ENCODE results near the gene CMTM7.

The CMTM7 gene
- 23.7 to 34.6 reads per million in 2 donors for total RNA-seq

DNA sequence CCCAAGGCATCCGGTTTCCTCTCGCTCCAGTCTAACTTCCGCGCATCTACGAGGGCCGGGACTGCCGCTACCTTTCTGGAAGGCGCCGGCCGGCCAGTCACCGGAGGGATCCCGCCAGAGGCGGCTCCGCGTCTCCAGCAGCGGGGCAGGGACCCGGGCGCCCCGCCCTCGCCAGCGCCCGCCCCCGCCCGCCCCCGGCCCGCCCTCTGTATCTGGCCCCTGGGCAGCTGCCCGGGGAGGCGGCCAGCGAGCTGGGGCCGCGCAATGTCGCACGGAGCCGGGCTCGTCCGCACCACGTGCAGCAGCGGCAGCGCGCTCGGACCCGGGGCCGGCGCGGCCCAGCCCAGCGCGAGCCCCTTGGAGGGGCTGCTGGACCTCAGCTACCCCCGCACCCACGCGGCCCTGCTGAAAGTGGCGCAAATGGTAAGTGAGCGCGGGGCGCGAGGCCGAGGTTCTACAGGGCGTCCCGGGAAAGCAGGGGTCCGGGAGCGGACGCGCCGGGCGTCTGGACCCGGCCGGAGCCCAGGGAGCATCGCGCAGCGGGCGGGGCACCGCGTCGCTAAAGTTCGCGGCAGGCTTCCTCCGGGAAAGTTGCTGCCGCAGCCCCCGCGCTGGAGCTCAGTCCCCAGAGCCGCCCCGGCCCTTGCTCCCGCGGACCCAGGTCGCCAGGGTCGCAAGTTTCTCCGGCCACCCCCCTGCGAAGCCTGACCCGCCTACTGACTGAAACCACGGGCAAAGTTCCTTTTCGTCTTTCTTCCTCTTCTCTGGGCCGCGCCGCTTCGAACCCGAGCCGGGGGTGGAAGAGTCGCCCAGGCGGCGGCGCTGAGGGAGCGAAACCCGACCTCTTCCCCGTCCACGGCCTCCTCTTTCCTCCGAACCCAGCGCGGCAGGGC is at the start of gene CMTM7:
Gene CMTM7, plus strand, starts transcription at position 211 of the 893 bp plus-strand sequence. Its CDS starts 54 bp downstream, at position 265.
- DNase-seq, result peak; percentile 57

DNA sequence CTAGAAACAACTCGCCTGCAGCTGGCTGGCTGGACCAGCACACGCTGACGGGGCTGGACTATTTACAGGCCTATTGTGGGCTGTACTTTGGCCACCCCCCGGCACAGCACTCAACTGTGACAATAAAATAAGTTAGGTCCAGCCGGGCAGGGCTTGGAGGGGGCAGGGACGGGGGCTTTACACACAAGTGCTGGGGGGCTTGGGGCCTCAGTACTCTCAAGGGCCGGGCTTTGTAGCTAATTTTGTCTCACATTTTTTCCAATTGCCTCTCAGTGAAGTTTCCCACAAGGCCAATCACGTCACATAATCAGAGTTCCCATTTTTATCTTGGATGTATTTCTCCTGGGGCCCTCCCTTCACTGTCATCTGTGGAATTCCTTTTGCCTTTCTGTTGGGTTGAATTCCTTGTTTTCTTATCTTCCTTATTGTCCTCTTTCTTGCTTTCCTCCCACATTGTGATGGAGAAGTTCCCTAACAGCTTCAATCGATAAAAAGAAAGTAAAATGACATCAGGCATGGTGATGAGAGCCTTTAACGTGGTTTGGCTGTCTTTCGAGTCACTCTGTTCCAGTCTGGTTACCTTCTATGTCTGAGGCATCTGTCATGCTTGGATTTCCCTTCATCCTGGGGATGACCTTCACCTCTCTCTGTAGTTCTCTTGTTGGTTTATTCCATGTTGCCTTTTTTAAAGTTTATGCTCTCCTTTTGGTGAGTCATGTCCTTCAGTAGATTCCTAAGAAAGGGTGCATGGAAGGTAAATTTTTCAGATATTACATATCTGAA is 44.1 kb upstream of the CMTM7 start:
- no peak for DNase-seq

DNA sequence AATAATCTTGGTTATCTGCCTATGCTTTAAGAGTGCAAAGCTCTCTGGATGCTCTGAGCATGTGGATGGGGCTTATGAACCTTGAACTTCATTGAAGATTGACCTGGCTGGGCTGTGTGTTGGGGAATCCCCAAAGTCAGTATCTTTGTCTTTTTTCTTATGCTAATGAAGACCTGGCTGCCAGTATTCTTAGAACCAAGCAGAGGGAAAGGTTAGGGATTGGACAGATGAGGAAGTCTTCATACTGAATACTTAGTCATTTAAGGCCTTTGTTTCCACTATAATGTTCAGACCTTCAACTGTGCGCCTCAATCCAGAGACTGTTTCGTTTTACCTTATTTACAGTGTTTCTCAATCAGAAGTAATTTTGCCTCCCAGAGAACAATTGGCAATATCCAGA is 42.5 kb upstream of the CMTM7 start:
- no peak for DNase-seq

DNA sequence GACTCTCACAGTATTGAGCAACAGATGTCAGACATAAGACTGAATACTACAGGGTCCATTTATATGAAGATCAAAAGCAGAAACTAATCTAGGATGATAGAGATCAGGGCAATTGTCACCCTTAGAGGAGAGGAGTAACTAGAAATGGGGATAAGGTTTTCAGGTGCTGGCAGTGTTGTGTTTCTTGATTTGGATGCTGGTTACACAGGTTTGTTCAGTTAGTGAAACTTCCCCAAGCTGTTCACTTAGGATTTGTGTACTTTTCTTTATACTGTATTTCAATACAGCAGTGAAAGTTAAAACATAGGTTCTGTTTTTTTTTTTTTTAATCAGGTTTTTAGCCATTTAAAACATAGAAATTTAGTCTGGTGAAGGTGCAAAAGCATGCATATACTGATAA is 39.1 kb upstream of the CMTM7 start:
- DNase-seq, result no peak

- no peak for DNase-seq
Measured at GRCh38 chr3:32353351-32353750, 38.3 kb upstream of the CMTM7 start.

DNA sequence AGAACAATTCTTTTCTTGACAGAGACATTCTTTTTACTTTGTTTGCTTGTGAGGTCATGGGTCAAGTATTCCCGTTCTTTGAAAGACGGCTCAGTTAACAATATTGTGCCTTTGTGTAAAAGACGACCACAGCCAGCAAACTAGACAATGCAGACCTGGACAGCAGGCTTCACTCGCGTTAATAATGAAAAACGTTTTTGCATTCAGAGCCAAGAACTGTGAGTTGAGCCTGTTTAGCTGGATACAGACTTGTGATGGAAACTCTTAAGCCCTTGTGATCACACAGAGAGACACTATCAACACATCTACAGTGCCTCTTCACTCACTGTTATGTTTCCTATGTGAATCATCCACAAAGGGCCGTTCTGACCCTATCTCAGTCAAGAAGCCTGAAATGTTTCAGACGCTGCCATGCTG is 37.3 kb upstream of the CMTM7 start:
- no peak for DNase-seq

DNA sequence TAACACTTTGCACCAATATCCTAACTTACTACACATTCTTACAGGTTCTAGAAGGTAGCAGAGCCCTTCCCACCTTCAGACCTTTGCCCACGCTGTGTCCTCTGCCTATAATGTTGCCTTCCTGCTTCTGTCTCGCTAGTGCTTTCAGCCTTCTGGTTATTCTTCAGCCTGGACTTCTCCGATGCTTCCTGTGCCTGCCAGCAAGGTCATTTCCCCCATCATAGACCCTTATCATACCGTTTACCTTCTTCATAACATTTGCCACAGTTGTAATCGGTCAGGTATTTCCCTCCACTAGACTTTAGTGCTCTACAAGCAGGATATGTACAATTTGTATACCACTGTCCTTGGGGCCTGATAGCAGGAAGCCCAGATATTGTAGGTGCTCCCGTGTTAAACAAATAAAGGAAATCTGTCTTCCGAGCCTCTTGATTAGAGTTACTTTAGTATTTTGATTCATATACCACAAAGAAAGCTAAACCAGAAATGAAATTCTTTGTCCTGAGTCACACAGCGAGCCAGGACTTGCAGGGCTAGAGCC is 35.8 kb upstream of the CMTM7 start:
- DNase-seq, result no peak

- DNase-seq, result no peak
Measured at GRCh38 chr3:32359766-32360492, 31.7 kb upstream of the CMTM7 start.

DNA sequence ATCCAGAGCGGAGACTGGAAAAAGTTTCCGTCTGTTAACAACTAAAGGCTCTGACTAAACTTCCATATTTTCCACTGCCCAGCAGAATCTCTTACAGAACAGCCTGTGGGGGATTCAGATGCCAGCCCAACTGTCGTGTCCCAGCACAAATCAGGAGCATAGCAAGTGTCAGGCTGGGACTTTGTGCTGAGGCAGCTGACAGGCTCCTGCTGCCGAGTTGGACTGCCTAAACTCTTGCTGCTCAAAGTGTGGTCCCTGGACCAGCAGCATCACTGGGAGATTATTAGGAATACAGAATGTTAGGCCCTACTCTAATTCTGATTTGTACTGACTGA is 31.2 kb upstream of the CMTM7 start:
- no peak for DNase-seq

GRCh38 chr3:32366638-32367397 is 24.8 kb upstream of the CMTM7 start:
- DNase-seq, result no peak

DNA sequence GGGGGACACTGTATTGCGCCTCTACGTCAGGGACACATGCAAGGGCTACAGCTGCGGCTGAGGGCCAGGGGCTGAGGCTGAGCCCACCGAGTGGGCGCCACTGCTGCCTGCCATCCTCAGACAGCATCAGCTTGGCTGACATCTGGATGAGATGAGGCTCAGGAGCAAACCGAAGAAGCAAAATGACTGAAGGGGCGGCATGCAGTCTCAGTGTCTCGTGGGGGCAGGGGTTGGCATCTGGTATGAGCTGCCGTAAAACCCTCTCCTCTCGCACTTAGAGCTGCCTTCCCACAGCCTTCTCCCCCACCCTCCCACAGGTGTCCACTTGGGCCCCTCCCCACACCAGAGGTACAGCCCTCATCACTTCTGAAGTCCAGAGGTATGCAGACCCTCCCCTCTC is 24.2 kb upstream of the CMTM7 start:
- no peak for DNase-seq

DNA sequence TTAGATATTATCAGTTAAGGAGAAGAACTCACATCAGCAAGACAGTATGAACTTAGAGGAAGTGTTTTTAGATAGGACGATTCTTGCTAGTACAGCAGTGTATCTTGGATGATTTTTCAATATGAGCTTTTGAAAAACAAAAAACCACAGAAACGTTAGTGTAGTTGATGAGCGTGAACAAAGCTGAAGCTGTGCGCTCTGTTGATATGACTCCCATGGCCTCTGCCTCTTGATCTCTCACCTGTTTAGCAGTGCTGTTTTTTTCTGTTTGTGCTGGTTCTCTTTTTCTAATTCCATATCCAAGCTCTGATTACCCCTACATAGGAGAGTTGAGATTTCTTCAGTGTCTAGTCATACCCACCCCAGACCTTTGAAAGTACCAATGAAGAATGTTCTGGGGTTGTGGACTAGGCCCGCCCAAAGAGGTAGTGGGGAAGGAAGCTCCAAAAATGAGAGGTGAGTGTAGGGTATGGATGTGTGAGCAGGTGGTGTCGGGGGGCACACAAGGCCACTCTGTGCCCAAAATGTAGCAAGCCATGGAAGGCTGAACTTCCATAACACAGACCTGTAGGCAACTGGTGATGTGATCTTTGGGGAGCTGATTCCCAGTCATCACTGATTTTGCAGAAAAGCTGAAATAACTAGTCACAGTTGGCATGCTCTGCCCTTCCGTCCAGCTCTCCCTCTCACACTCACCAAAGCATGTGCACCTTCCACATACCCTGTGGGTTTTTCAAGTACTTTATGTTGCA is 20.0 kb upstream of the CMTM7 start:
- no peak for DNase-seq

DNA sequence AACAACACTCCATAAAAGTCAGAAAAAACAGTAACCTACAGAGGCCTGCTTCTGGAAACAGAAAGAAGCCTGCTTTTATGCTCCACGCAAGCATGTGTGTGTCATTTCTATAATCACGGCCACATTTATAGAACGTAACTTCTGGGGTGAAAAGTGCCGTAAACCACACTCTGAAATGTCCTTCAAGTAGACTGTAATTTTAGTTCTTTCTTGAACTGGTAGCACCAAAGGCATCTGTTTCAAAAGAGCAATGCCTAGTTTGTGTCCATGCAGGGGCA is 19.5 kb upstream of the CMTM7 start:
- DNase-seq, result no peak

DNA sequence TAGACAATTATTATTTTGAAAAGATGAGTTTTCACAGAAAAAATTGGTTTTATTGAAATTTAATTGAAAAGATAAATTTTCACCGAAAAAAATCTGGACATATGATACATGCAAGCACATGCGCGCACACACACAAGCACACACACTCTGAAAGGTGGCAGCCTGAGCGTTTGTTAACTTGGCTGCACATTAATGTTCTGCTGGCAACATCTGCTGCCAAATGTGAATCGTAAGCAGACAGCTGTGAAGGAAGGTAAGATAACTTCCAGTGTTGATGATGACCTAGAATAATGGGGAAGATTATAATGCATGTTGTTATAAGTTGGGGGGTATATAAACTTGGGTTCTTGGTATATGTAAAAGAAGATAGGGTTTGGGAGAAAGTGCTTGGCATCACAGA is 18.4 kb upstream of the CMTM7 start:
- DNase-seq, result no peak

DNA sequence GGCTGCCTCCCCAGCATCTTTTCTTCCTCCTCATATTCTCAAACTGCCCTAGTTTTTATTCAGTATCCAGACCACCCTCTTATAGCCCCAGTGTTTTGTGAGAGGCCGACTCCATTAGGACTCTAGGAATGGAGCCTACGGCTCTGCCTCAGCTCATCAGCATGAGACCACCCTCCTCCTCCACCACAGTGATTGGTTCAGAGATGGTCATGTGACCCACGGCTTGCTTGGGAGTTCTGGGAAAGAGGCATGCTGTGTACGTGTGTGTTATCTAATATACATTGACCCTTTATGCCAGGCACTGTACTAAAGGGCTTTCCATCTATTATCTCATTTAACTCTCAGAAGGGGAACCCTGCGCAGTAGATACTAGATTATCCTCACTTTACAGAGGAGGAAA is 17.8 kb upstream of the CMTM7 start:
- DNase-seq, result no peak

DNA sequence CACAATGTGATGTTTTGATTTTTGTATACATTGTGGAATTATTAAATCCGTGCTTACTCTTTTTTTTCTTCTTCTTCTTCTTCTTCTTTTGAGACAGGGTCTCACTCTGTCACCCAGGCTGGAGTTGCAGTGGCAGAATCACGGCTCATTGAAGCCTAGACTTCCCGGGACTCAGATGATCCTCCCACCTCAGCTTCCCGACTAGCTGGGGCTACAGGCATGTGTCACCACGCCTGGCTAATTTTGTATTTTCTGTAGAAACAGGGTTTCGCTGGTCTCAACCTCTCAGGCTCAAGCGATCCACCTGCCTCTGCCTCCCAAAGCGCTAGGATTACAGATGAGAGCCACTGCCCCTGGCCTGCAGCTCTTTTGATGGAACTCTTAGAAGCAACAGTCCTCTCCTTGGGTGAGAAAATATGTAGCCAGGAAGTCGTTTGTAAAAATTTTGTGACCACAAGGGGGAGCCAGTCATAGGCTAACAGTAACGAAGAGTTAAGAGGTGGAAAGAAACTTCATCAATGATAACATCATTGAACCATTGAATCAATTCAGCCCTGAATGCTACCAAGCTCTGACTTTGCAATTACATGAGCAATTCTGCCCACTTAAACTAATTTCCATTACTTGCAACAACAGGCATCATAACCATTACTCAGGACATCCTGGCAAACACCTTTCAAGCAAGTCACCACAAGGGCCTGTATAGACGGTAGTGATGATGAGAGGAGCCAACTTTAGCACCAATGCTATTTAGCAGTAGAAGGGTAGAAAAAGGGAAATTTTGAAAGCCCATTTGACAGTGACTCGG is 16.7 kb upstream of the CMTM7 start:
- peak; percentile 51 for DNase-seq

DNA sequence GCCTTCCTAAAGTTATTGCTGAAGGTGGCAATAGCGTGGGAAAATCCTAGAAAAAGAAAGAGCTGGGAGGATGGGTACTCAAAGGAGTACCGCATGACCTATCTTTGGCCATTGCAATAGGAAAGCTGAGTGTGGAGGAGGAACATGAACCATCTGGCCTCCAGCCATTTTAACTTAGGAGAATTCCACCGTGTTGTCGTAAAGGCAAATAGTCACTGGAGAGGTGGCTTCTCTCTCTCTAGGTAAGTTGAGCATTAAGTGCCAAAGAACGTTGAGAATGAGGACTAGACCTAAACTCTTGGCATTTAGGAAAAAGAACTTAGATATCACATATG is 16.1 kb upstream of the CMTM7 start:
- DNase-seq, result no peak

DNA sequence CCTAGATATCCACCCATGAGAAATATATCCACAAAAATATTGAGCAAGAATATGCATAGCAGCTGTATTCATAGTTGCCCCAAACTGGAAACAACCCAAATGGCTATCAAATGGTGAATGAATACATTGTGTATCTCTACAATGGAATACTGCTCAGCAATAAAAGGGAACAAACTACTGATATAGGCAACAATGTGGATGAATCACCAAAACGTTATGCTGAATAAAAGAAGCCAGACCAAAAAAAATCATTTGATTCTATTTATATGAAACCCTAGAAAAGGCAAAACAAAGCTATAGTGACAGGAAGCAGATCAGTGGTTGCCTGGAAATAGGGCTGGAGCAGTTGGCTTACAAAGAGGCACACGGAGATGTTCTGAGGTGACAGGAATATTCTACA is 15.5 kb upstream of the CMTM7 start:
- DNase-seq, result no peak

GRCh38 chr3:32379831-32380500 is 11.7 kb upstream of the CMTM7 start:
- no peak for DNase-seq

DNA sequence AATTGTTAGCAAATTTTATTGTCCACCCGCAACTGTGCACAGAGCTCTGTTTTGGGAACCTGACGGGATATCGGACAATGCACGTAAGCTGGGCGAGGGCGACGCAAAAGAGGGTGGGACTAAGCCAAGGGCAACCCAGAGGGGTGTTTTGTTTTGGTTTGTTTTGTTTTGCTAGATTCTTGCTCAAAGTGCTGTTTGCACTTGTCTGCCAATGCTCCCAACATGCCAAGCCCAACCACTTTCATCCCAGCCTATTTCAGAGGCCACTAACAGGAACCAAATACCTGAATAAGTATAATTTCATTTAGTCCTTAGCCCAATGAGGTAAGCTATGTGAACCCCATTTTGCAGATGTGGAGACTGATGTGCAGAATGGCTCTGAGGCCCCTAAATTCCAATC is 9.7 kb upstream of the CMTM7 start:
- no peak for DNase-seq
